OCI-LY7 (cell line): ENCODE data around the gene CA7.

ENCODE experiments used
- CTCF ChIP-seq: fragments of 200-600 bp; sonication (generic); conservative IDR thresholded peaks from 2 replicates; pipeline ENCODE4 v1.5.1; 2014; ENCODE audit warnings: mild to moderate bottlenecking, antibody characterized with exemption, low read length, moderate library complexity, mixed read lengths
- EZH2phosphoT487 ChIP-seq: fragments of 200-600 bp; sonication (generic); IDR thresholded peaks from 2 replicates; pipeline ENCODE4 v1.6.1; 2018; ENCODE audit warnings: low read depth, borderline replicate concordance, mild to moderate bottlenecking, mixed run types, antibody characterized with exemption, low read length, moderate library complexity, mixed read lengths

DNA sequence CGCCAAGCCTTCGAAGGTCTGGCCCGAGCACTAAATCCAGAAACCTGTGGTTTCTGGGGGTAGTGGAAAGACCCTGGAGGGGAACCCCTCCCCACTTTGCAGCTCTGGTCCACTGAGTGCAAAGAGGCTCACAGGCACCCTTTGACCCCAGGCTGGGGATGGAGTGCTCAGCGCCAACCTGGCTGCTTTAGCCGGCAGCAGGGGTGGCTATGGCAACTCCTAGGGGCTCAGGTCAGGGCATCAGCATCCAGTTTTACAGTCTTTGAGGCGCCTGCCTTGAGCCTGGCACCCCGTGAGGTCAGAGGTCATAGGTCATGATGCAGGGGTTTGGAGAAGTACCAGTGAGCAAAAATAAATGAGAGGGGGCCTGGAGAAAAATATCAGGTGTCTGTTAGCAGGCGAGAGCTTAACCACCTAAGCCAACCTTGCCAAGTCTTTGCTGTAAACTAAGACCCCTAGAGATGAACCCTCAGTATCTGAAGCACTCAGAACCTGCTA, 17.9 kb downstream of the CA7 start:
- no peak for TF ChIP-seq CTCF
- TF ChIP-seq EZH2phosphoT487: no peak
